CD4-positive, alpha-beta T cell treated with Interleukin-10 for 1 hour (primary cell): ENCODE measurements around the gene SLC5A6.
A peak's percentile ranks its signal among the peaks of the same experiment; 100 is the strongest.
"Not testable (repeated sequence)": the region's sequence is repeated elsewhere in the genome, so short reads cannot be mapped to it uniquely, and the experiment has no call there.

Source experiments
- DNase-seq: peaks from one replicate; pipeline ENCODE4 v3.0.0-alpha.2; 2020

Gene SLC5A6

DNA sequence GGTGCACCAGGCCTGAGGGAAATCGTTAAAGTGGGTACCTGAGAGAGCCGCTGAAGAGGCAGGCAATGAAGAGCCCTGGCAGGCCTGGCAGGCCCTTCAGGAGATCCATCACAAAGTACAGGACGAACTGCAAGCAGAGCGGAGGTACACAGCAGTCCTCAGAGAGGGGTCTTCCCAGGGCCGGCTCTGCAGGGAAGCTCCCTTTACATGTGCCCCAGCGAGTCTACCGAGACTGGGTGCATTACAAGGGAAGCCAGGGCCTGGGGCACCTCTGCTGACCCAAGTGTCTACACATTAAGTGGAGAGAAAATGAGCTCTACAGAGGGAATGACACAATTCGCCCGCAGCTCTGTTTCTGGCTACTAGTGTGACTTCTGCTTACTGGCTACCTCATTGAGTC lies 8.3 kb downstream of the SLC5A6 start:
- no peak for DNase-seq

GRCh38 chr2:27202854-27203253 lies 9.2 kb downstream of the SLC5A6 start:
- DNase-seq = no peak

DNA sequence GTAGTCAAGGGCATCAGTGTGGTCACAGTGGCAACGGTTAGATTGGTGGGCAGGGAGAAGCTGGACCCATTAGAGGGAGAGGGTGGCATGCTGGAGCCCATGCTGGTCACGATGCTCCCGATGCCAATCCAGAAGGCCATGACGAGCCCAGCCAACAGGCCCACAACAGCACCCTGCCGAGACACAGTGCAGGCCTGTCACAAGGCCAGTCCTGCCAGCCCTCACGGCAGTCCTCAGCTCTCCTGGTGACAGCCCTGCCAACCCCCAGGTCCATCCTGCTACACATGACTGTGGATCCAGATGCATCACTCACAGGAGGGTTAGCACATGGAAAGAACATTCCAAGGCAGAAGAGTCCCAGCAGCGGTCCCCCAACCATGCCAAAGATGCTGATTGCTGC lies 10.4 kb downstream of the SLC5A6 start:
- DNase-seq = no peak

GRCh38 chr2:27199241-27199640 lies 12.8 kb downstream of the SLC5A6 start:
- DNase-seq = no peak

- DNase-seq = no peak
These were observed 13.4 kb downstream of the SLC5A6 start for GRCh38 chr2:27198627-27199026.

- not testable (repeated sequence) for DNase-seq
These were observed 14.0 kb downstream of the SLC5A6 start for GRCh38 chr2:27198068-27198467.

DNA sequence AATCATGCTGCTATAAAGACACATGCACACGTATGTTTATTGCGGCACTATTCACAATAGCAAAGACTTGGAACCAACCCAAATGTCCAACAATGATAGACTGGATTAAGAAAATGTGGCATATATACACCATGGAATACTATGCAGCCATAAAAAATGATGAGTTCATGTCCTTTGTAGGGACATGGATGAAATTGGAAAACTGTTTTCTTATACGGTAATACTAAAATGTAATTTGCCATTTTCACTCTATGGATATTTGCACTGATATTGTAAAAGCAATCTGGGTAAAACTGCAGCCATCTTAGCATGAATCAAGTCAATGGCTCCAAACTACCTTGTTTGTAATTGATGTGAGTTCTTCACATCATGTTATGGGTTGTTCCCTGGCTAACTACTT lies 16.3 kb downstream of the SLC5A6 start:
- not testable (repeated sequence) for DNase-seq

GRCh38 chr2:27194538-27195354 lies 17.3 kb downstream of the SLC5A6 start:
- no peak for DNase-seq

DNA sequence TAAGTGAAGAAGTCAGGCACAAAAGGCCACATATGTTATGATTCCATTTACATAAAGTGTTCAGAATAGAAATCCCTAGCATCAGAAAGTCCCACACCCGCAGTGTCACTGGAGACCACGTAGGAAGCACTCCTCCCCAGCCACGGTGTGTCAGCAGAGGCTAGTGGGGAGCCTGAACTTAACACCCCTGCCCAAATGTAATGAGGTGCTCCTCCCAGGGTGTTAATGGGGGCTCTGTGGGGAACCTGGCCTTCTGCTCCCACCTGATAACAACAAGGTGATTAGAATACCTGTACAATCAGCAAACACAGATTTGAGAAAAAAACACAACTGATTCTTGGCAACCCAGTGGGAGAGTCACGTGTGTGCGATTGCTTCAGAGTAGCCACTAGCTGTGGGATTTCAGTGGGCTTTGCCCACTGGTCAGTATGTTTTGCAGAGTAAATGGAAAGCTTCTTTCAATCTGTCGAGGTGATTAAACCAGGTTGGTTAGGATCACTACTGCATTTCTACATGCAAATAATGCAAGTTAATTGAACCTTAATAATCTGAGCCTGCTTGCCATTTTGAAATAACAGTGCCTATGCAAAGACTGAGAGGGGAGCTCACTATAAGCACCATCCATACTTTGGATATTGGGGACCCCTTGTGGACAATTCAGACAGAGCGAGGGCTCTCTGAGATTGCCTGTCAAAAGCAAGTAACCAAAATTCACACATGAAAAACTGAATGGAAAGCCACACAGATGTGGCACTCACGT lies 20.8 kb downstream of the SLC5A6 start:
- peak; percentile 66 for DNase-seq

- no peak for DNase-seq
These were observed 22.1 kb downstream of the SLC5A6 start for GRCh38 chr2:27189989-27190388.

DNA sequence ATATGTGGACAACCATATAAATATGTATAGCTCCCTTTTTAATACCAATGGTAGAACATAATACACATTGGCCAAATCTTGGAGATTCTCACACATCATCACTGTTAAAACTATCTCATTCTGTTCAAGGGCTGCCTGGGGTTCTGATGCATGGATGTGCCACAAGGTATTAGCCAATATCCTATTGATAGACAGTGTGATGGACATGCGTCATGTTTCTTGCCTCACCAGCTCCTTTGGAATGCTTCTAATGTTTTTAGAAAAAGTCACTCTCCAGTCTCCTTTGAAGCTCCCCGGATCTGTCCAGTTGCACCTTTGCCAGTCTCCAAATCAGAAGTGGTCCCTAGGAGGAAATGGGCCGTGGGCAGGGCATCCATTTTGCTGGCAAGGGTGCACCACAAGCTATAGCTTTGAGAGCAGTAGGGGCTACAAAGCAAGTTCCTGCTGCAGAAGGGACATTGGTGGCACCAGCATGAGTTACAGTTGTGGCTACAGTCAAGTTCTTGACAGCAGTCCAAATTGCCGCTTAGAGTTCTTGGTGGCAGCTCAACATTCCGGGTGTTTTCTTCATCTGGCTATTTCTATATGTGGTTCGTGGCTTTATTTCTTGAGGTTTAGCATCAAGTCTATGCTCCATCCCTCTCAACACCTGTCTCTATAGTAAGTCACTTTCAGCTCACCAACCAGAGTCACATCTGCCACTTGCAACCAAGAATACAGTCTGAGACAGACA lies 25.3 kb downstream of the SLC5A6 start:
- no peak for DNase-seq

- DNase-seq = no peak
These were observed 26.6 kb downstream of the SLC5A6 start for GRCh38 chr2:27185331-27186026.

DNA sequence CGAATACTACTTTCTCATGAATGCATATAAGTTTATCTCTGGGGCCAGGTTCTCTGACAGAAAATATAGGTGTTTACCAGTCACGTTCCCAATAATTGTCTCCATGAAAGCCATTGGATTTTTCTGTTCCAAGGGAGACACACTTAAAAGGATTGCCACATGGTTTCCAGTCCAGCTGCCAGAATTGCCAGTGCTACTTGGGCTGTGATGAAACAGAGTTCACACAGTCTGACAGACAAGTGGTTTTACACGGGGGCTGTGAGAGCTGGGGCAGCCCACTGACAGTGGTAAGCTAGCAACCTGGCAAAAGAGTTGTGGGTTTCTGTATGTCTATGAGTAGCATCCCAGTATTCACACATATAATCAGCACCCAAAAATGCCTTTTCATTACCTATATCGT lies 28.0 kb downstream of the SLC5A6 start:
- DNase-seq = no peak

DNA sequence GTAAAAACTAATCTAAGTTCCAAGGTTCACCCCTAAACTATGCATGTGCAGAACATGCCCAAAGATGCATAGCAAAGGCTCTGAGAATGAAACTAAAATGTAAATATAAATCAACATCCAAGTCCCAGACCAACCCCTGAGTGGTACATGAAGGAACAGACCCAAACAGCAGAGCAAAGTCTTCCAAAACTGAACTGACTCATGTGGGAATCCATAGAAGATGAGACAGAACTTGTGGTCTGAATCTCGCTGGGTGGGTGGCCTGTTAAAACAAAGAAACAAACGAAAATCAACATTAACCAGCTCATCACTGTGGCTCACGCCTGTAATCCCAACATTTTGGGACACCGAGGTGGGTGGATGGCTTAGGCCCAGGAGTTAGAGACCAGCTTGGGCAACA lies 29.7 kb downstream of the SLC5A6 start:
- no peak for DNase-seq

DNA sequence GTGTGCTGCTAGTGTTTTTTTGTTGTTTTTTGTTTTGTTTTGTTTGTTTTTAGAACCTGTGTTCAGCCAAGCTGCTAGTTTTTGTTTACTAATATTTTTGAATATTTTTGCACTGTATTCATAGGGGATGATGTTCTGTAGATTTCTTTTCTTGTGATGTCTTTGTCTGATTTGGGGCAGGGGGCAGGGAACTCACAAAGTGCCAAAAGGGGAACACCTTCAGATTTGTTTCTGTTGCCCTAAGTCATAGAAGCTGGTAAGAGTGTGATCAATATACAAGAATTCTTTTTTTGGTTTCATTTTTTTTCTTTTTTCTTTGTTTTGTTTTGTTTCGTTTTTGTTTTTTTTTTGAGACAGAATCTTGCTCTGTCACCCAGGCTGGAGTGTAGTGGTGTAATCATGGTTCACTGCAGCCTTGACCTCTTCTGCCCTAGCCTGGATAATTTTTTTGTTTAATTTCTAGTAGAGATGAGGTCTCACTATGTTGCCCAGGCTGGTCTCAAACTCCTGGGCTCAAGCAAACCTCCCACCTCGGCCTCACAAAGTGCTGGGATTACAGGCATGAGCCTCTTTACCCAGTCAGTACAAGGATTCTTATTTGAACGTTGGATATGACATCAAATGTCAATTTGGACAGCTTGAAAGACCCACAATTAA lies 32.6 kb downstream of the SLC5A6 start:
- DNase-seq = no peak

DNA sequence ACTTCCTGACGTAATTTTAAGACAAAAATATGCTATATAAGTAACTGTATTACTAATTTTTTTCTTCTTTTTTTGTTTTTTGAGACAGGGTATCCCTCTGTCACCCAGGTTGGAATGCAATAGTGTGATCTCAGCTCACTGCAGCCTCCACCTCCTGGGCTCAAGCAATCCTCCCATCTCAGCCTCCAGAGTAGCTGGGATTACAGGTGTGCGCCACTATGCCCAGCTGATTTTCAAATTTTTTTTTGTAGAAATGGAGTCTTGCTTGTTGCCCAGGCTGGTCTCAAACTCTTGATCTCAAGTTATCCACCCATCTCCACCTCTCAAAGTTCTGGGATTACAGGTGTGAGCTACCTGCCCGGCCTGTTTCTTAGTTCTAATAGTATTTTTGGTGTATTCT lies 33.6 kb downstream of the SLC5A6 start:
- no peak for DNase-seq

DNA sequence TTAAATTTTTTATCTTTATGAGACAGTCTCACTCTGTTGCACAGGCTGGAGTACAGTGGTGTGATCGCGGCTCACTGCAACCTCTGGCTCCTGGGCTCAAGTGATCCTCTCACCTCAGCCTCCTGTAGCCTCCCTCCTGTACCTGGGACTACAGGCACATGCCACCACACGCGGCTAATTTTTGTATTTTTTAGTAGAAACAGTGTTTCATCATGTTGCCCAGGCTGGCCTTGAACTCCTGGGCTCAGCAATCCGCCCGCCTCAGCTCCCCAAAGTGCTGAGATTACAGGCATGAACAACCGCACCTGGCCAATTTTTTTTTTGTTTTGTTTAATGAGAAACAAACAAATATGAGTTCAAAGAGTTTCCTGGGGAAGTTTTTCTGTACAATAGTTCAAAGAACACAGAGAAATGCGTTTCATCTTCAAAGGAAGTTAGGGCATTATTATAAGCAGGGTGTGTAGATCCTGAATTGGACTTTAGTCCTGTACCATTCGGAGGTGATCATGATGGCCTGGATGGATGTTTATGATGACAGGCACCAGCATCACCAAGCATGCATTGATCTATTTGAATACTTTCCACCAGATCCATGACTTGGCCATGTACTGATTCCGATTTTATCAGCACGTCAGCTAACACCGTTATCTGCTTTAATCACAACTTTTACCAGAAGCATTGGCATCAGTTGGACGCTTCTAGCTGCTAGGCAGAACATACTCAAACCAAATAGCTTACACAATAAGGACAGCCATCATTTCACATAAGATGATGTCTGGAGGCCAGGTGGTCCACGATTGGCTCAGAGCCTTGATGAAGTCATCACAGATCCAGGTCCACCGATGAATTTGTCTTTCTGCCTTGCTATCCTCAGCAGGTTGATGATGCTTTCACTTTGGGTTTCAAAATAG lies 34.4 kb downstream of the SLC5A6 start:
- no peak for DNase-seq

GRCh38 chr2:27175781-27176180 lies 36.3 kb downstream of the SLC5A6 start:
- not testable (repeated sequence) for DNase-seq

DNA sequence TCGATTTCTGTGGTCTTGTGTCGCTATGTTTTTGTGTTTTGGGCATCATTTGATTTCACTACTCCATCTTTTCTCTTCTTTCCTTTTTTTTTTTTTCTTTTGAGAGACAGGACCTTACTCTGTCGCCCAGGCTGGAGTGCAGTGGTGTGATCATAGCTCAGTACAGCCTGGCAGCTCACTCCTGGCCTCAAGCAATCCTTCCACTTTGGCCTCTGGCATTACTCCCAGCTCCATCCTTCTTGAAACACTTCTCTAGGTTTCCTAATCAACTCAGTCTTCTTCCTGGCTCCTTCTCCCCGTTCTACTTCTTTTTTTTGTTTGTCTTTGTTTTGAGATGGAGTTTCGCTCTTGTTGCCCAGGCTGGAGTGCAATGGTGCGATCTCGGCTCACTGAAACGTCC lies 36.7 kb downstream of the SLC5A6 start:
- no peak for DNase-seq

GRCh38 chr2:27174638-27175037 lies 37.4 kb downstream of the SLC5A6 start:
- no peak for DNase-seq

DNA sequence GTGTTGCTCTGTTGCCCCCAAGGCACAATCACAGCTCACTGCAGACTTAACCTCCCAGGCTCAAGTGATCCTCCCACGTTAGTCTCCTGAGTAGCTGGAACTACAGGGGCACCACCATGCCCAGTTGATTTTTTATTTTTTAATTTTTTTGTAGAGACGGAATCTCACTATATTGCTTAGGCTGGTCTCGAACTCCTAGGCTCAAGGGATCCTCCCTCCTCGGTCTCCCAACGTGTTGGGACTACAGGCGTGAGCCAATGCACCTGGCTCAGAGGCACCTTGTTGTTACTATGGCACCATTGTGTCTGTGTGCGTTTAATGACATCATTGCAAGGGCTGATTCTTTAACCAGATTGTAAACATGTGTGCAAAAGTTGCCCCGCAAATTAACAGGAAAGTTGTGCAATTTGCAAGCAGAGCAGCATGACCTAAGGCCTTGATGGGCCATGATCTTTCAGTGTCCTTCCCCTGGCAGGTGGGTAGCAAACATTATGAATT lies 40.7 kb downstream of the SLC5A6 start:
- no peak for DNase-seq
